Spleen (tissue), 7 donors: ENCODE data around the gene CA5A.
"Not testable (repeated sequence)": the region's sequence is repeated elsewhere in the genome, so short reads cannot be mapped to it uniquely, and the experiment has no call there.

Source experiments
- CTCF ChIP-seq, 11 experiments: fragments of 200-600 bp in 7 of 11; fragments of 450-650 bp in 4 of 11; sonication (generic) in 4 of 11; IDR thresholded peaks in 8 of 11; conservative IDR thresholded peaks in 3 of 11; 1 replicate in 7 of 11; 2 replicates in 4 of 11; pipeline versions ENCODE4 v1.4.0 to v1.8.0; 2016 to 2021; ENCODE audit warnings: antibody characterized with exemption in 11 of 11, inconsistent platforms in 4 of 11, mild to moderate bottlenecking in 1 of 11
- POLR2A ChIP-seq, 3 donors: fragments of 450-650 bp; IDR thresholded peaks; one replicate each; pipeline ENCODE4 v1.5.1; 2017; ENCODE audit warnings: antibody characterized with exemption in 3 of 3, mild to moderate bottlenecking in 1 of 3
- POLR2AphosphoS5 ChIP-seq, 3 donors: sonication (generic); formaldehyde crosslinking; IDR thresholded peaks; one replicate each; pipeline ENCODE4 v1.5.1; 2017; ENCODE audit warnings: antibody characterized with exemption in 3 of 3
- donor health status: DM: no; HTN: no; CAD: no; lungs with moderate emphysema.
- donor health status: DM: no; HTN: no; CAD: no.
- donor health status: DM: no; HTN: no; CAD: no.

- not testable (repeated sequence) for TF ChIP-seq CTCF (IDR thresholded peaks at IDR 0.05 in 8 of 11, conservative IDR thresholded peaks at IDR 0.05 in 3 of 11); POLR2A (IDR thresholded peaks at IDR 0.05); POLR2AphosphoS5 (IDR thresholded peaks at IDR 0.05)
Measured at GRCh38 chr16:87879411-87880013, 56.8 kb downstream of the CA5A start.
